Measurements from ENCODE around the gene MRPL23.

- TF ChIP-seq CTCF (IDR thresholded peaks at IDR 0.05) (no peak), POLR2A (IDR thresholded peaks at IDR 0.05) (no peak)
Observed at GRCh38 chr11:1959786-1960185, 12.7 kb downstream of the MRPL23 start.

All from body of pancreas (tissue), 4 donors.